ENCODE measurements around the gene CDIPT. TPM values are rescaled to one million over a fixed set of nuclear protein-coding genes. Genes with fewer than 3 reads are reported as not detected.

CDIPT gene
- total RNA-seq, 4 donors from 2014 or later: 80.0 to 121 (median 94.8) TPM

GRCh38 chr16:29909391-29909790, 46.4 kb upstream of the CDIPT start:
- H3K9me3 ChIP-seq: no peaks in the 10 kb centered on the region
- WGBS, 2 donors: 50 to 63% methylated on average over 2 of the region's 2 CpGs

GRCh38 chr16:29908719-29909220, 45.7 kb upstream of the CDIPT start:
- H3K27me3 ChIP-seq: no peaks in the 10 kb centered on the region
- H3K9me3 ChIP-seq: no peaks in the 10 kb centered on the region
- peaks cover 0 to 54% (median 0%) of the 10 kb centered on the region in 3 donors for H3K36me3 ChIP-seq
- WGBS, 2 donors: 83 to 88% methylated on average over 2 of the region's 2 CpGs
- no peak overlapping the region for H3K27ac ChIP-seq
- TF ChIP-seq CTCF (IDR thresholded peaks at IDR 0.05) (no peak), POLR2A (IDR thresholded peaks at IDR 0.05) (no peak), EP300 (IDR thresholded peaks at IDR 0.05) (no peak)
- no peak overlapping the region for H3K4me3 ChIP-seq
- H3K4me1 ChIP-seq: no peaks in the 10 kb centered on the region
- DNase-seq (ENCODE audit: low spot score in 2 of 2): no peak

More at GRCh38 chr16:29909391-29909790, 46.4 kb upstream of the CDIPT start:
- Histone ChIP-seq H3K4me3 (no peak overlapping the region), H3K27me3 (no peaks in the 10 kb centered on the region), H3K27ac (no peak overlapping the region), H3K4me1 (no peaks in the 10 kb centered on the region), H3K36me3 (peaks cover 0 to 60% (median 0%) of the 10 kb centered on the region in 3 donors)
- no peak for DNase-seq (ENCODE audit: low spot score in 2 of 2)
- TF ChIP-seq CTCF (IDR thresholded peaks at IDR 0.05) (no peak), POLR2A (IDR thresholded peaks at IDR 0.05) (no peak), EP300 (IDR thresholded peaks at IDR 0.05) (no peak)

- no peak for TF ChIP-seq CTCF (IDR thresholded peaks at IDR 0.05)
- TF ChIP-seq POLR2A (IDR thresholded peaks at IDR 0.05): no peak
- H3K27ac ChIP-seq: no peak overlapping the region
- H3K9me3 ChIP-seq: no peaks in the 10 kb centered on the region
- H3K36me3 ChIP-seq: peaks cover 0 to 46% (median 0%) of the 10 kb centered on the region in 3 donors
- no peaks in the 10 kb centered on the region for H3K4me1 ChIP-seq
- no peaks in the 10 kb centered on the region for H3K27me3 ChIP-seq
- no peak overlapping the region for H3K4me3 ChIP-seq
- DNase-seq (ENCODE audit: low spot score in 2 of 2): no peak
- WGBS, 2 donors: 65 to 71% methylated on average over 2 of the region's 2 CpGs
Observed at GRCh38 chr16:29907973-29908372, 44.9 kb upstream of the CDIPT start.

GRCh38 chr16:29906520-29907244, 43.7 kb upstream of the CDIPT start:
- no peak for DNase-seq (ENCODE audit: low spot score in 2 of 2)
- TF ChIP-seq CTCF (IDR thresholded peaks at IDR 0.05) (no peak), POLR2A (IDR thresholded peaks at IDR 0.05) (no peak), EP300 (IDR thresholded peaks at IDR 0.05) (no peak)
- peaks cover 0 to 40% (median 0%) of the 10 kb centered on the region in 3 donors for H3K36me3 ChIP-seq
- H3K9me3 ChIP-seq: no peaks in the 10 kb centered on the region
- no peak overlapping the region for H3K27ac ChIP-seq
- no peaks in the 10 kb centered on the region for H3K4me1 ChIP-seq
- no peak overlapping the region for H3K4me3 ChIP-seq
- WGBS, 2 donors: 77 to 80% methylated on average over 23 of the region's 23 CpGs
- H3K27me3 ChIP-seq: no peaks in the 10 kb centered on the region

GRCh38 chr16:29905668-29906067, 42.6 kb upstream of the CDIPT start:
- 84 to 85% methylated on average over 13 of the region's 13 CpGs for WGBS, 2 donors
- Histone ChIP-seq H3K36me3 (peaks cover 0 to 29% (median 0%) of the 10 kb centered on the region in 3 donors), H3K27me3 (no peaks in the 10 kb centered on the region), H3K4me3 (no peak overlapping the region), H3K9me3 (no peaks in the 10 kb centered on the region), H3K4me1 (peaks cover 0 to 6% (median 0%) of the 10 kb centered on the region in 4 donors), H3K27ac (no peak overlapping the region)
- no peak for TF ChIP-seq POLR2A (IDR thresholded peaks at IDR 0.05)
- no peak for TF ChIP-seq EP300 (IDR thresholded peaks at IDR 0.05)
- no peak for DNase-seq (ENCODE audit: low spot score in 2 of 2)

Measured in tibial nerve (tissue), 4 donors.